Panc1 (cell line): ENCODE data around the gene GJB3. TPM values are rescaled to one million over a fixed set of nuclear protein-coding genes. Genes with fewer than 3 reads are reported as not detected.

Experiments
- ATAC-seq: fragments of 200-7000 bp; cut with Tn5 transposase; 2 replicates; pipeline ENCODE4 v1.9.1; 2020; ENCODE audit warnings: mild to moderate bottlenecking, moderate library complexity
- BruUV-seq: library from RNA; stranded (reverse); fragments of 400-500 nt; replicated peaks from 2 replicates; lab custom pipeline; 2021; lab: Mats Ljungman, UMichigan
- CTCF ChIA-PET: fragments of 300-600 bp; sonication (Branson Sonifier 250); formaldehyde crosslinking; loops from one replicate; lab custom pipeline; 2022; ENCODE audit warnings: antibody characterized with exemption; lab: Charles Lee
- POLR2A ChIA-PET: fragments of 300-600 bp; sonication (Branson Sonifier 250); formaldehyde crosslinking; loops from one replicate; lab custom pipeline; 2022; ENCODE audit warnings: antibody characterized with exemption; lab: Charles Lee
- DNase-seq: peaks from one replicate; pipeline ENCODE4 v3.0.0-alpha.2; 2010; ENCODE audit warnings: low read depth, low spot score
- H3K27ac ChIP-seq: 2 replicates; pipeline ENCODE4 v1.5.1; 2011; ENCODE audit warnings: mild to moderate bottlenecking, low read length, inconsistent platforms
- H3K27me3 ChIP-seq: fragments of 200-500 bp; sonication (Bioruptor generic); 2 replicates; pipeline ENCODE4 v1.6.0; 2014; ENCODE audit warnings: low read length, inconsistent platforms; ENCODE audit not compliant: control insufficient read depth, insufficient read depth
- H3K36me3 ChIP-seq: fragments of 200-500 bp; sonication (Bioruptor generic); 2 replicates; pipeline ENCODE4 v1.5.1; 2014; ENCODE audit warnings: inconsistent platforms, mild to moderate bottlenecking, low read length, moderate library complexity; ENCODE audit not compliant: control insufficient read depth, insufficient read depth
- H3K4me1 ChIP-seq: 2 replicates; pipeline ENCODE4 v1.5.1; 2011; ENCODE audit warnings: inconsistent platforms, mild to moderate bottlenecking, low read length, moderate library complexity; ENCODE audit not compliant: control insufficient read depth, insufficient read depth
- H3K4me3 ChIP-seq, 2 experiments: 2 replicates each; pipeline ENCODE4 v1.5.1; 2011 to 2012; ENCODE audit warnings: low read depth in 2 of 2, low read length in 2 of 2, mild to moderate bottlenecking in 2 of 2, inconsistent platforms in 1 of 2, moderate library complexity in 1 of 2
- H3K9me3 ChIP-seq: fragments of 200-500 bp; sonication (Bioruptor generic); 2 replicates; pipeline ENCODE4 v1.5.1; 2014; ENCODE audit warnings: low read depth, mild to moderate bottlenecking, inconsistent platforms, low read length, moderate library complexity; ENCODE audit not compliant: control insufficient read depth, insufficient read depth
- CTCF ChIP-seq: fragments of 450-650 bp; IDR thresholded peaks from 2 replicates; pipeline ENCODE4 v1.5.1; 2017; ENCODE audit warnings: mild to moderate bottlenecking
- POLR2AphosphoS5 ChIP-seq: IDR thresholded peaks from 2 replicates; pipeline ENCODE4 v1.6.1; 2012; ENCODE audit warnings: mild to moderate bottlenecking, low read depth, low read length, moderate library complexity
- REST ChIP-seq, 2 experiments: IDR thresholded peaks; 2 replicates each; pipeline ENCODE4 v1.6.1; 2011 to 2012; ENCODE audit warnings: low read depth in 2 of 2, control low read depth in 1 of 2, low read length in 1 of 2, mild to moderate bottlenecking in 1 of 2, moderate library complexity in 1 of 2; ENCODE audit not compliant: insufficient read depth in 1 of 2
- SIN3A ChIP-seq: IDR thresholded peaks from 2 replicates; pipeline ENCODE4 v1.6.1; 2012; ENCODE audit warnings: low read depth, mild to moderate bottlenecking, low read length, moderate library complexity, borderline replicate concordance; ENCODE audit not compliant: insufficient read depth
- TCF7L2 ChIP-seq: IDR thresholded peaks from 2 replicates; pipeline ENCODE4 v1.6.1; 2011; ENCODE audit warnings: mild to moderate bottlenecking, low read depth, low read length, inconsistent platforms
- in situ Hi-C: cut with HindIII; loops from 2 replicates; pipeline ENCODE4 v1.10.0; 2016; ENCODE audit warnings: low sequenced_read_pairs, low pct_unique_long_range_greater_than_20kb
- intact Hi-C: fragments of 100-400 bp; cut with micrococcal nuclease; formaldehyde crosslinking; loops from one replicate; pipeline ENCODE4 v1.10.0; 2022; ENCODE audit not compliant: unreplicated experiment
- total RNA-seq: library from RNA; stranded (reverse); gene quantifications from one replicate; pipeline ENCODE4 v1.2.1, GENCODE V29; 2021; ENCODE audit not compliant: unreplicated experiment

Gene GJB3
- total RNA-seq, 1 experiment from 2014 or later, result 0.15 TPM

- intact Hi-C loops (no loop called here), in situ Hi-C loops (no loop called here)
- H3K4me3 ChIP-seq, result no peak overlapping the region
- TF ChIP-seq TCF7L2, result no peak
- TF ChIP-seq REST (IDR thresholded peaks at IDR 0.05; ENCODE audit: insufficient read depth in 1 of 2, low read depth in 2 of 2, low read length in 1 of 2), result no peak
- TF ChIP-seq CTCF, result no peak
- no peak for TF ChIP-seq SIN3A
- no peak for TF ChIP-seq POLR2AphosphoS5
- no peak for ATAC-seq
- BruUV-seq, result no TSS peak
- ChIA-PET POLR2A (no interaction called here), CTCF (no interaction called here)
- H3K9me3 ChIP-seq, result no peaks in the 10 kb centered on the region
- no peaks in the 10 kb centered on the region for H3K27me3 ChIP-seq
- no peak overlapping the region for H3K27ac ChIP-seq
- no peaks in the 10 kb centered on the region for H3K4me1 ChIP-seq
- DNase-seq, result no peak
- no peaks in the 10 kb centered on the region for H3K36me3 ChIP-seq
These were observed 10.0 kb downstream of the GJB3 start for GRCh38 chr1:34790985-34791384.

- Histone ChIP-seq H3K9me3 (no peaks in the 10 kb centered on the region), H3K27me3 (no peaks in the 10 kb centered on the region), H3K4me3 (no peak overlapping the region), H3K36me3 (no peaks in the 10 kb centered on the region), H3K4me1 (no peaks in the 10 kb centered on the region), H3K27ac (no peak overlapping the region)
- ATAC-seq, result no peak
- in situ Hi-C loops (no loop called here), intact Hi-C loops (no loop called here)
- no peak for DNase-seq
- ChIA-PET CTCF (no interaction called here), POLR2A (no interaction called here)
- no peak for TF ChIP-seq REST (IDR thresholded peaks at IDR 0.05; ENCODE audit: insufficient read depth in 1 of 2, low read depth in 2 of 2, low read length in 1 of 2)
- no peak for TF ChIP-seq TCF7L2
- TF ChIP-seq CTCF, result no peak
- no peak for TF ChIP-seq SIN3A
- no peak for TF ChIP-seq POLR2AphosphoS5
- no TSS peak for BruUV-seq
These were observed 11.4 kb downstream of the GJB3 start for GRCh38 chr1:34792424-34792823.
